Smooth muscle cell (in vitro differentiated cells): ENCODE results near the gene ZNF608. TPM values are rescaled to one million over a fixed set of nuclear protein-coding genes. Genes with fewer than 3 reads are reported as not detected.

Experiments
- DNase-seq: peaks from one replicate; lab custom pipeline; 2025; ENCODE audit not compliant: unreplicated experiment; lab: John Stamatoyannopoulos, UW
- H2AFZ ChIP-seq: fragments of 200-600 bp; sonication (generic); 2 replicates; pipeline ENCODE4 v1.6.0; 2016; ENCODE audit warnings: antibody characterized with exemption, low read depth, mild to moderate bottlenecking
- H3F3A ChIP-seq: fragments of 200-600 bp; sonication (generic); 2 replicates; pipeline ENCODE4 v1.6.0; 2017; ENCODE audit warnings: antibody characterized with exemption, low read depth
- H3K27ac ChIP-seq: fragments of 200-600 bp; sonication (generic); 2 replicates; pipeline ENCODE4 v1.5.1; 2016; ENCODE audit warnings: low read depth, mild to moderate bottlenecking
- H3K27me3 ChIP-seq: fragments of 200-600 bp; sonication (generic); 2 replicates; pipeline ENCODE4 v1.6.1; 2016; ENCODE audit warnings: low read depth, mild to moderate bottlenecking
- H3K36me3 ChIP-seq: fragments of 200-600 bp; sonication (generic); 2 replicates; pipeline ENCODE4 v1.5.1; 2016; ENCODE audit warnings: low read depth
- H3K4me1 ChIP-seq: fragments of 200-600 bp; sonication (generic); 2 replicates; pipeline ENCODE4 v1.5.1; 2016; ENCODE audit warnings: low read depth
- H3K4me2 ChIP-seq: fragments of 200-600 bp; sonication (generic); 2 replicates; pipeline ENCODE4 v1.6.0; 2016; ENCODE audit warnings: mild to moderate bottlenecking
- H3K4me3 ChIP-seq: fragments of 200-600 bp; sonication (generic); 2 replicates; pipeline ENCODE4 v1.5.1; 2016; ENCODE audit warnings: mild to moderate bottlenecking
- H3K79me2 ChIP-seq: fragments of 200-600 bp; sonication (generic); 2 replicates; pipeline ENCODE4 v1.6.0; 2016; ENCODE audit warnings: low read depth, mild to moderate bottlenecking
- H3K9ac ChIP-seq: fragments of 200-600 bp; sonication (generic); 2 replicates; pipeline ENCODE4 v1.6.0; 2016; ENCODE audit warnings: low read depth
- H3K9me3 ChIP-seq: fragments of 200-600 bp; sonication (generic); replicated peaks from 2 replicates; pipeline ENCODE4 v1.5.1; 2016; ENCODE audit warnings: low read depth
- H4K20me1 ChIP-seq: fragments of 200-600 bp; sonication (generic); 2 replicates; pipeline ENCODE4 v1.6.0; 2016; ENCODE audit warnings: low read depth
- WGBS: methylation state at CpG from one replicate; pipeline ENCODE4 v1.1.7; 2016; ENCODE audit warnings: low lambda C conversion rate; 5-methylcytosine and 5-hydroxymethylcytosine counted together
- polyA plus RNA-seq: library from polyadenylated mRNA; unstranded; fragments of >200 nt; fragmentation: Nextera tagmentation; extraction: Ambion mirVana; gene quantifications from 2 replicates; pipeline ENCODE4 v1.2.1, GENCODE V29; 2016
- total RNA-seq: library from RNA; depleted of rRNA; stranded (reverse); fragments of >200 nt; gene quantifications from 2 replicates; pipeline ENCODE4 v1.2.3, GENCODE V29; 2014
- TF ChIP-seq, protein P1 (sequence below): fragments of 200-600 bp; sonication (generic); IDR thresholded peaks from 2 replicates; pipeline ENCODE4 v1.5.1; 2017; ENCODE audit warnings: borderline replicate concordance, mild to moderate bottlenecking, antibody characterized with exemption; ENCODE audit not compliant: insufficient read depth, poor library complexity, severe bottlenecking

Gene ZNF608
- total and polyA plus RNA-seq, 2 experiments from 2014 or later: 15.4 to 33.1 TPM

DNA sequence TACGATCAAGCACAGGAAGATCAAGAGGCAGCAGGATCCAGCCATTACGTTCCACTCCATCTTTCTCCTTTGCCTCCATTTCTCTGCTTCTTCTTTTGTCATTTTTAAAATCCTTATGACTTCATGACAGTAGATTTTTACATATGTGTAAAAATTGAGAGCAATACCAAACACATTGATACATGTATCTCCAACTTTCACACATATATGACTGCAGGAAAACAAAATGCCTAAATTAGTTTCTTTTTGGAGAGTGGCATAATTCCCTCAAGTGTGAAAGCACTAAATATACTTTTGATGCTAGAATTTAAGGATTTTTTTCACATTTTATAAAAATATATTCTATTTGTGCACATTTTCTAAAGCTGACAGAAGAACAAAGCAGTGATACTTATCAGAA, 8.6 kb upstream of the ZNF608 start:
- Histone ChIP-seq H3K27ac (no peak overlapping the region), H3K4me2 (peak overlapping the region; percentile 65), H4K20me1 (no peaks in the 10 kb centered on the region), H3K4me3 (no peak overlapping the region), H3K9me3 (no peaks in the 10 kb centered on the region), H3K4me1 (peaks cover 21% of the 10 kb centered on the region), H2AFZ (peak overlapping the region; percentile 23), H3K9ac (no peak overlapping the region), H3K36me3 (no peaks in the 10 kb centered on the region), H3K27me3 (no peaks in the 10 kb centered on the region), H3F3A (no peaks in the 10 kb centered on the region), H3K79me2 (no peaks in the 10 kb centered on the region)
- DNase-seq: no peak
- WGBS: 81% methylated on average over 2 of the region's 2 CpGs
- TF ChIP-seq, protein P1, sequence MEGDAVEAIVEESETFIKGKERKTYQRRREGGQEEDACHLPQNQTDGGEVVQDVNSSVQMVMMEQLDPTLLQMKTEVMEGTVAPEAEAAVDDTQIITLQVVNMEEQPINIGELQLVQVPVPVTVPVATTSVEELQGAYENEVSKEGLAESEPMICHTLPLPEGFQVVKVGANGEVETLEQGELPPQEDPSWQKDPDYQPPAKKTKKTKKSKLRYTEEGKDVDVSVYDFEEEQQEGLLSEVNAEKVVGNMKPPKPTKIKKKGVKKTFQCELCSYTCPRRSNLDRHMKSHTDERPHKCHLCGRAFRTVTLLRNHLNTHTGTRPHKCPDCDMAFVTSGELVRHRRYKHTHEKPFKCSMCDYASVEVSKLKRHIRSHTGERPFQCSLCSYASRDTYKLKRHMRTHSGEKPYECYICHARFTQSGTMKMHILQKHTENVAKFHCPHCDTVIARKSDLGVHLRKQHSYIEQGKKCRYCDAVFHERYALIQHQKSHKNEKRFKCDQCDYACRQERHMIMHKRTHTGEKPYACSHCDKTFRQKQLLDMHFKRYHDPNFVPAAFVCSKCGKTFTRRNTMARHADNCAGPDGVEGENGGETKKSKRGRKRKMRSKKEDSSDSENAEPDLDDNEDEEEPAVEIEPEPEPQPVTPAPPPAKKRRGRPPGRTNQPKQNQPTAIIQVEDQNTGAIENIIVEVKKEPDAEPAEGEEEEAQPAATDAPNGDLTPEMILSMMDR: no peak

DNA sequence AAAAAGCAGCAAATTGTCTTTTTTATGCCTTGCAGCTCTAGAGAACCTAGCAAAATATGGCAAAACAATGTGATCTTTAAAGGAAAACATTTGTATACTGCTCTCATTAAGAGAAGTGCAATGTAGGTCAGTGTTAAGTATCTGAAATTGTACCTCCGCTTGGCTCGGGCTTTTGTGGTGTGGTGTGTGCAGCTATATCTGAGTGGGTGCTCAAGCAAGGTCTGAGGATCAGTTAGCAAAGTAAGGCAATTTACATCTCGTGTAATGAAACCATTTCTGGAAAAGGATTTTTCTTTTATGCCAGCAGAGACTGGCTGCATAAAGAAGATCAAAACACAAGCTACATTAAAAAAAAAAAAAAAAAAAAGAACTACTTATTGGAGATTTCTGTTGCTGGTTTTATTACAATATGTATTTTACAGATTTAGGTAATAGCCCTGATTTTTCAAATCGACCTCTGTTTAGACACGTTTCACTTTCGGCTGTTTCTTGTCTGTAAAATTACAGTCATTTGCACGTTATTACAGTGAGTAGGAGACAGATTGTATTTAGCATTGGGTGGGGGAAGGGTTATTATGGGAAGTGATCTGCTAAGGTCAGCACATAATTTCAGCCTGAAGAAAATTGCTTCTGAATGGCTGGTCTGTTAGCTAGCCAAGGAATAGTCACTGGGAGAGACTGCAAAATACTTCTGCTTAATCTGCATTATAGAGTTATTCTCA, 7.9 kb upstream of the ZNF608 start:
- Histone ChIP-seq H4K20me1 (no peaks in the 10 kb centered on the region), H3K27me3 (no peaks in the 10 kb centered on the region), H3F3A (no peaks in the 10 kb centered on the region), H3K36me3 (no peaks in the 10 kb centered on the region), H3K79me2 (no peaks in the 10 kb centered on the region), H3K4me2 (peak overlapping the region; percentile 65), H3K9ac (no peak overlapping the region), H3K4me1 (peaks cover 27% of the 10 kb centered on the region), H3K9me3 (no peaks in the 10 kb centered on the region), H3K4me3 (no peak overlapping the region), H3K27ac (no peak overlapping the region), H2AFZ (peak overlapping the region; percentile 23)
- 44% methylated on average over 7 of the region's 7 CpGs for WGBS
- DNase-seq: no peak
- TF ChIP-seq, protein P1: no peak

DNA sequence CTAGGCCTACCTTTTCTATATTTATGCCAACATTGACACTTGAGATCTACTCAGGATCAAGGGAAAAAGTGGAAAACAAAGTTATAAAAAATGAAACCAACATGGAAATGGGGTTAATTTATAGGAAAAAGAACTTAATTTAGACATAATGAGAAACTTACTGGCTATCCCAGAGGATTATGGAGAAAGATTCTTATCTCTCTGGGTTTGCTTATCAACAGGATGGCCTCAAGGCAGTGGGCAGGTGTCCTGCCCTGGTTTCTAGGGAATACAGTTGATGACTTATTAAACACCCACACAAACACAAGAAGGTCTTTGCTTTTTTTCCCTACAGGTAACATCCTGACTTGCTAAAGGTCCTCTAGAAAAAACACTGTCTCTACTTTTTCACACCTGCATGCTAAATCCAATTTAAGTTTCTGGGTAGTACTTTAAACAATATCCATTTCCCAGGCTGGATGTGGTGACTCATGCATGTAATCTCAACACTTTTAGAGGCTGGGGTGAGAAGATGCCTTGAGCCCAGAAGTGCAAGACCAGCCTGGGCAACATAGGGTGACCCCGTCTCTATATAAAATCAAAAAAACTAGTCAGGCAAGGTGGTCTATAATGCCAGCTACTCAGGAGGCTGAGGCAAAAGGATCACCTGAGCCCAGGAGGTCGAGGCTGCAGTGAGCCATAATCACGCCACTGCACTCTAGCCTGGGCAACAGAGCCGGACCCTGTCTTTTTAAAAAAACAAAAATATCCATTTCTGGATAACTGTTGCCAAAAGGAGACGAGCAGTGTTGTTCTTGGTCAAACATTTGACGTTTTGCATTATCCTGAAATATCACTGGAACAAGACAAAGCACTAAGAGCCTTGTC, 6.6 kb upstream of the ZNF608 start:
- 87% methylated on average over 6 of the region's 6 CpGs for WGBS
- Histone ChIP-seq H2AFZ (no peak overlapping the region), H3F3A (no peaks in the 10 kb centered on the region), H3K36me3 (no peaks in the 10 kb centered on the region), H3K79me2 (no peaks in the 10 kb centered on the region), H3K27ac (no peak overlapping the region), H3K27me3 (no peaks in the 10 kb centered on the region), H3K4me3 (no peak overlapping the region), H3K9me3 (no peaks in the 10 kb centered on the region), H3K4me1 (peaks cover 28% of the 10 kb centered on the region), H3K4me2 (no peak overlapping the region), H4K20me1 (no peaks in the 10 kb centered on the region), H3K9ac (no peak overlapping the region)
- TF ChIP-seq, protein P1: no peak
- DNase-seq: no peak
